ENCODE results near the gene ARHGEF10L. TPM values are rescaled to one million over a fixed set of nuclear protein-coding genes. Genes with fewer than 3 reads are reported as not detected.
"Not testable (repeated sequence)": the region's sequence is repeated elsewhere in the genome, so short reads cannot be mapped to it uniquely, and the experiment has no call there.

ARHGEF10L gene
- 17.1 TPM for polyA plus RNA-seq (2013, experiment 1 of 2; ENCODE audit: insufficient read length)
- 23.9 TPM for polyA plus RNA-seq (2013, experiment 2 of 2; ENCODE audit: insufficient read length)

DNA sequence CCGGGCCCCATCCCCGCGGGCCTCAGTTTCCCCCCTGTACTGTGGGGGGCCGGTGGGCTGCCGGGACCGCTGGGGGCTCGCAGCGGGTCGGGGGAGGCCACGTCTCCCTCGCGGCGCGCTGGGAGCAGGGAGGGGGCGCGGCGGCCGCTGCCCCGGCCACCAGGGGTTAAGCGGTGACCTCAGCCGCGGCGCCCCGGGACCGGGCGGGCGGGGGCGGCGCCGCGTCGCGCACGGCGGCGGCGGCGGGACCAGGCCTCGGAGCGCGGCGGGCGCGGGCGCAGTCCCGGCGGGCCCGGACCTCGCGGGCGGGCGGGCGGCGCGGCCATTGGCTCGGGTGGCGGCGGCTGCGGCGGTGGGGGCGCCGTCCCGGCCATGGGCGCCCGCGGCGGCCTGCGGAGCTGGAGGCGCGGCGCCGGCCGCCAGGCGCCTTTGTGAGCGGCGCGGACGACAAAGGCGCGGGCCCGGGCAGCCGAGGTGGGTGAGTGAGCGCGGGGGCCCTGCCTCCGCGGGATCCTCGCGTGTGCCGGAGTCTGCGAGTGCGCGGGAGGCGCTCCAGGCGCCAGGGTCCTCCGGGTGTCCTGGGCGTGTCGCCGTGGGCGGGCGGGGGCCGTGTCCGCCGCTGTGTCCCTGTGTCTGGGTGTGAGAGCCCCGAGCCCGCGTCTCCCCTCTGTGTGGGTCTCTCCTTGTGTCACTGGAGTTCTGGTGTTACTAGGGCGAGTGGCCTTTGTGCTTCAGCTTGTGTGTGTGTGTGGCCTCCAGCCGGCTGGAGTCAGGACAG lies at the start of gene ARHGEF10L:
Gene ARHGEF10L, plus strand, starts transcription at position 222 of the 778 bp plus-strand sequence. CDS start 40,898 bp downstream, outside the sequence.
- peak; percentile 35 for DNase-seq

DNA sequence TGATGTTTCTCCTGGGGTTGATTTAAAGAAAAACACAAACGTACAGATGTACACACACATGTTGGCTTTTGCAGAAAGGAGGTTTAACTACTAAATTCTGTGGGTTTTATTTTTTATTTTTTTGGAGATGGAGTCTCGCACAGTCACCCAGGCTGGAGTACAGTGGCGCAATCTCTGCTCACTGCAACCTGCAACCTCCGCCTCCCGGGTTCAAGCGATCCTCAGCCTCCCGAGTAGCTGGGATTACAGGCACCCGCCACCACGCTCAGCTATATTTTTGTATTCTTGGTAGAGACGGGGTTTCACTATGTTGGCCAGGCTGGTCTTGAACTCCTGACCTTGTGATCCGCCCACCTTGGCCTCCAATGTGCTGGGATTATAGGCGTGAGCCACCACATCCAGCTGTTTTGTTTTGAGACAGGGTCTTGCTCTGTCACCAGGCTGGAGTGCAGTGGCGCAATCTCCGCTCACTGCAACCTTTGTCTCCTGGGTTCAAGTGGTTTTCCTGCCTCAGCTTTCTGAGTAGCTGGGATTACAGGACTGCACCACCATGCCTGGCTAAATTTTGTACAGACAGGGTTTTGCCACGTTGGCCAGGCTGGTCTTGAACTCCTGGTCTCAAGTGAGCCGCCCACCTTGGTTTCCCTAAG lies 49.6 kb upstream of the ARHGEF10L start:
- not testable (repeated sequence) for DNase-seq

DNA sequence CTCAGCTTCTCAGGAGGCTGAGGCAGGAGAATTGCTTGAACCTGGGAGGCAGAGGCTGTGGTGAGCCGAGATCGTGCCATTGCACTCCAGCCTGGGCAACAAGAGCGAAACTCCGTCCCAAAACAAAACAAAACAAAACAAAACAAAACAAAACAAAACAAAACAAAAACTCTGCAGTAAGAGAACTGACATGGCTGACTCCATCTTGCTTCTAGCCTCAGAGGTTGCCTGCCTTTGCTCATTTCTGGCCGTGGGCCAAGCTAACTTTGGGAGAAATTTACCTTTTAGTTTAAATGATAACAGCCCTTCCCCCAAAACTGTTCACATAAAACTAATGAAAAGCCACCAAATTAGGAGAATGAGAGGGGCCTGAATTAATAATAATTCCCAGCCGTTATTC lies 48.8 kb upstream of the ARHGEF10L start:
- not testable (repeated sequence) for DNase-seq

DNA sequence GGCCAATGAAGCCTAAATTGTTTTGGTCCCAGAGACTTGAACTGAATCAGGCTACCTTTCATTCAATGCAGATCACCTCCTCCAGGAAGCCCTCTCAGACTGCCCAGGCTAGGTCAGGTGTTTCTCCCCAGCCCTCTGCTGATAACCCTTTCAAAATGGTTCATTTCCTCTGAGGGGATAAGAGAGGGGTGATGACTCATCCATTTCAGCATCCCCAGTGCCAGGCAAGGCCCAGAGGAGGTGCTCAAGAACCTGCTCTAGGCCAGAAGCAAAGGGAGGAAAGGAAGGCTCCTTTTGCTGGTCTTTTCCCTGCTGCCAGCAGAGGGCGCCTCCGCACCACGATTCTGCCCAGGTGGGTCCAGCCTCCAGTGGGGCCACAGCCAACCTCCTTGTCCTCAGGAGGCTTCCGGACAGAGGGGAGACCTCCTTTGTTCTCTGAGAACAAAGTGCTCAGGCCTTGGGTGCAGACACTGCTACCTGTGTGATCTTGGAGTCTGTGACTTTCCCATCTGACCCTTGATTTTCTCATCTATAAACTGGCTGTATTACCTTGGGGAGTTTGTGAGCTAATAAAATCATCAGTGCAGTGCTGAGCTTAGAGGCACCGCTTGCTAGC lies 45.3 kb upstream of the ARHGEF10L start:
- DNase-seq, result peak; percentile 73

GRCh38 chr1:17496419-17496818 lies 43.1 kb upstream of the ARHGEF10L start:
- DNase-seq, result no peak

- no peak for DNase-seq
Observed at GRCh38 chr1:17498214-17498613, 41.3 kb upstream of the ARHGEF10L start.

DNA sequence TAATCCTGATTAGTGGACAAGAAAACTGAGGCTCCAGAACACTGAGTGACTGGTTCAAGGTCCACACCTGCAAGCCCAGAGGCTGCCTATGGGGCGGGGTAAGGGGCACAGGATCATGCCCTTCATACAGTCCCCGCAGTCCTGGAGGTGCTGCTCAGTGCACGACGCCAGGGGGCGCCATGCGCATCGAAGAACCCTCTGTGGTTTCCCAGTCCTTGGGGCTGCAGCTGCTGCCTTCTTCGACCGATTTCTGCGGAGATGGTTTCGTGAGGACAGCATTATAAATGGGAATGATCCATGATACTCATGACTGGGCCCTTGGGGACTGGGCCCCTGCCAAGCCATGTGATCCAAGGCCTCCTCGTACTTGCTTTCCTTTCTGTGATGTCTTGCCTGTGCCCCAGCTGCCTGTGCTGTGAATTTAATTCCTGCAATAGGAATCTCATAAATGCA lies 37.1 kb upstream of the ARHGEF10L start:
- peak; percentile 81 for DNase-seq

GRCh38 chr1:17503146-17503545 lies 36.4 kb upstream of the ARHGEF10L start:
- DNase-seq, result no peak

- DNase-seq, result not testable (repeated sequence)
Observed at GRCh38 chr1:17507200-17507599, 32.3 kb upstream of the ARHGEF10L start.

DNA sequence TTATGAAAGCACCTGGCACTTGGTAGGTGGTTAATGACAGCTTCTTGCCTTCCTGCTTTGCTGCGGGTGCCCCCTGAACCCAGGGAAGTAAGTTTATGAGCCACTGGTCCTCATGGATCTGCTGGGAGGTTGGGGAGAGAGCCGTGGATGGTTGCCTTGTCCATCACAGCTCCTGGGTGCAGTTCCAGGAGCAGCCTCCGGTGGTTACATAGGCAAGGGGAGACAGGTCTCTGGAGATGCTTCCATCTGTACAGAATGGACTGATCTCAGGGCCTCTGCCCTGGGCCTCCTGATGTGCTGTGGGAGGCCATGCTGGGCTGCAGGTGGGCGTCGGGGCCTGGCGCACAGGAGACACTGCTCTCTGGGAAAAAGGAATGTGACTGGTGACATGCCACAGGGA lies 31.6 kb upstream of the ARHGEF10L start:
- no peak for DNase-seq

DNA sequence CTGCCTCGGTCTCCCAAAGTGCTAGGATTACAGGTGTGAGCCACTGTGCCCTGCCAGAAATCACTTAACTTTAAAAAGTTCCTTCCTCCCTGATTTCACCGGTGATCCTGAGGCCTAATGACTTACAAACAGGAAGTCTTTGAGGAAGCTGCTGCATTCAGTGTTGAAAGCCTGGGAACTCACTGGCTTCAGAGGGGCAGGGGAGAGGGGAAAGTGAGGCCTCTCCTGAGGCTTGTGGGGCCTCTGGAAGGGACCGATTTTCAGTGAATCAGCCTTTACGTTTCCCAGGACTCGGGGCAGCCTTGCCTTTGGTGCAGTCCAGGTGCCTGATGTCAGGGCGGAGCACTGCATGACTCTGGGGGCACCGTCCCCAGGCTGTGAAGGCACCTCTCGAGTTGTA lies 30.1 kb upstream of the ARHGEF10L start:
- DNase-seq, result no peak

- no peak for DNase-seq
Observed at GRCh38 chr1:17510138-17510537, 29.4 kb upstream of the ARHGEF10L start.

GRCh38 chr1:17511188-17511587 lies 28.3 kb upstream of the ARHGEF10L start:
- no peak for DNase-seq

- no peak for DNase-seq
Observed at GRCh38 chr1:17513131-17513530, 26.4 kb upstream of the ARHGEF10L start.

GRCh38 chr1:17514776-17515175 lies 24.7 kb upstream of the ARHGEF10L start:
- no peak for DNase-seq

DNA sequence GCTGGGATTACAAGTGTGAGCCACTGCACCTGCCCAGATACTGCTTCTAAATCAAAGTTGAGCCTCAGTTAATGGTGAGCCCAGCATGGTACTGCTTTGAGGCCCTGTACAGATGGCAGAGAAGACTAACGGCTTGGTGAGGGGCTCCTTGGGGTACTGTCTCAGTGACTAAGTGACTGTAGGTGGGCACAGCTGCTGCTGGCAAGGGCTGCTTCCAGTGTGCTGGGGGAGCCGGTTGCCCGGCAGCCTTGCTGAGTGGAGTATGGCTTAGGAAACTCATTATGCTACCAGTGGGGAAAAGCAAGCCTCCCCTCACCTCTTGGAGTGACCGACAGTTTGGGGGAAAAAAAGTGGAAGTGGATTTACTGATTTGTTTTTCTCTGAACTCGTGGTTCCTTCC lies 23.6 kb upstream of the ARHGEF10L start:
- no peak for DNase-seq

DNA sequence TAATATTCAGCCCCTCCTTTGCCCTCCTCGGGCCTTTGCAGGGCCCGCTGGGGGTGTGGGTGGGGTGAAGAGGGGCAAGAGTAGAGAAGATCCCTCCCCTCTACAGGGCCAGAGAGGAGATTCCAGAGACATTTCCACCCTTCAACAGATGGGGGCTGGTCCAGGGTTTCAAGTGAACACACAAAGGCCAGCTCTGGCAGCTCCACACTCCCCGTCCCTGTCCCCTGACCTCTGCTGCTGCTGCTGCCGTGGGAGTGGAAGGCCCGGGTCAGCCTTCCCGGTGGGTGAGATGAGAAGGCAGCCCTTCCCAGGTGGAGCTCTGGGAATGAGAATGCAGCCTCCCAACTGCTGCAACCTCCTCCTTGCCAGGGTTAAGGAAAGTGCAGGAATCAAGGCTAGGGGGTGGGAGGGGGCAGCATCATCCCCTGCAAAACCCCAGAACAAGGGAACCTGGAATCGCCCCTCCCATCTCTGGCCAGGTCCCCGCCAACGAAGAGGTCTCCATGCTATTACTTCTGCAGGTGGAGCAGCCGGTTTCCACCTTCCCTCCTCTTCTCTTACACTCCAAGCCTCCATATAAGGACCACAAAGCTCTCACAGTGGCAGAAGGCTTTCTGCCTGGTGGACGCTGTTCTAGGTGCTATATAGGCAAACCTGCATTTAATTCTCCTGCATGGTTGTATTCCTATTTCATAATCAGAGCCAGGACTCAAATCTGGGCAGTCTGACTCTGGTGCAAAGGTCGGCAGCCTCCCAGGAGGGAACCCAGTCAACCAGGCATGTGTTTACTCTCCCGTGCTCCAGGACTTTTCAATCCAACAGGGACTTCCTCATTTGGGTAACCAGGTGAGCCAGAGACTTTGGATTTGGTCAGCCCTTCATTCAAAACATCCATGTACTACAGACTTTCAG lies 22.9 kb upstream of the ARHGEF10L start:
- no peak for DNase-seq

DNA sequence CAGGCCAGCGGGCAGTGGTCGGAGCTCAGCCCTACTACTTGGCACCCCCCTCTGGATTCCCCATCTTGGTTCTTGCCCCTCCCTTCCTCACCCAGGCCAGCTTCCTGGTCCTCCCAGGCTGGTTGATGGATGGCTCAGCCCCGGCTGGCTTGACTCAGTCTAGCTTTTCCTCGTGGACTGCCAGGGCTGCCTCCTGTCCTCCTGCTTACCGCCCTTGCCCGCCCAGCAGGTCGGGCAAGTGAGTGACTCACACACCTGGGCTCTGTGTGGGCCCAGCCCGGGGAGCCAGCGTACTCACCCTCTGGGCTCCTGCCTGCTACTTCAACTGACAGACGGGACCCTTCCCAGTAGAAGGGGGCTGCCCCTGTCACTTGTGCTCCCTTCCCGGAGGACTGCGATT lies 19.5 kb upstream of the ARHGEF10L start:
- DNase-seq, result no peak

GRCh38 chr1:17520473-17521319 lies 18.8 kb upstream of the ARHGEF10L start:
- no peak for DNase-seq

DNA sequence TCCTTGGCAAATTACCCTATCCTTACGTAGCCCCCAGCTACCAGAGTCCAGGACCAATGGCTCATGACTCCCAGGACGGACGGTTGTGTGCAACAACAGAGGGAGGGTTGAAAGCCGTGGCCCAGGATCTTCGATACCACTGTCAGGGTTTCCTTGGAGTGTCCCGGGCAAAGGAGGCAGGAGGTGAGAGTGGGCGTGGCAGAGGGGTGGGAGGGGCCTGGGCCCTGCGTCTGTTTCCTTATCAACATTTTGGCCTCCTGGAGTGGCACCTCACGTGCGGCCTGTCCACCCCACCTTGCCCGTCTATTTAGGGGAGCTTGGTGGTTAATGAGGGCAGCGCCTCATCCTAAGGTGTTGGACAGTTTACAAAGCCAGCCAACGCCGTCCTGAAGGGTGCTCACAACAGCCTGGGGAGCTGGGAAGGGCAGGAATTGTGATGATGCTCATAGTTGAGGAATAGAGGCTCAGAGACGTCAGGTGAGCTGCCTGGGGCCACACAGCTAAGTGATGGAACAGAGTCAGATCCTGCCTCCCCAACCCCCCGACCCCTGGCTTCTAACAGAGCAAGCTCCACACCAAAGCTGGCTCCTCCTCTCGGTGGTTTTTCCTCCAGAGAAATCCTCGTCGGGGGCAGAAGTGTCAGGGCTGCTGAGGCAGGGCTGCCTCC lies 17.4 kb upstream of the ARHGEF10L start:
- no peak for DNase-seq

All from fibroblast of skin of back (primary cell).